ENCODE data around the gene PARP1. TPM values are rescaled to one million over a fixed set of nuclear protein-coding genes. Genes with fewer than 3 reads are reported as not detected.
A peak's percentile ranks its signal among the peaks of the same experiment; 100 is the strongest.
"Not testable (repeated sequence)": the region's sequence is repeated elsewhere in the genome, so short reads cannot be mapped to it uniquely, and the experiment has no call there.

Gene PARP1
- polyA plus RNA-seq, 4 donors: 17.4 to 54.2 (median 35.2) TPM

DNA sequence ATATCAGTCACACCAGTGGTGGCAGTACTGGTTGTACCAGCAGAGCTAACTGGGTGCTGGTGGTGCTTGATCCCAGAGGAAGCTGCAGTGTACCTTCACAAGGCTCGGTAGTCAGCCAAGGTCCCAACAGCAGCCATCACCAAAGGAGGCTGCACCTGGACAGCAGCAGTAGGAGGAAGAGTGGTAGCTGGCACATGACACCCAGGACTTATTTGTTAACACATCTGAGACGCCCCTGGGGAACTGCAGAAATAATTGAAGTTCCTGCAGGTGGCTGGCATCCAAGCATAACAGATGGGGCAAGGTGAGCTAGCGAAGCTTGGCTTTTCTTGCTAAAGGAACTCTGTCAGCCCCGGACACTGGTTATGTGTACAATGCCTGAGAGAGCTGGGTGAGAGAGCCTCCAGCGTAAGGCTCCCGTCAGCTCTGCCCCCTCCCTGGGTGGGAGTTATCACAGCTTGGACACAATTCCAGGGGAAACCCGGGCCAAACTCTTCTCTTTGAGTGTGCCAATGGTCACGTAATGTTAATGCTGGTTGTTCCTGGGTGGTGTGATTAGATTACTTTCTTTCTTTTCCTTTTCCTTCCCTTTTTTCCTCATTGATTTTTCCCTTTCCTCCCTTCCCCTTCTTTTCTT lies 29.1 kb upstream of the PARP1 start:
- FAIRE-seq (no peak), DNase-seq (no peak)
- Histone ChIP-seq H3K4me3 (ENCODE audit: low read depth in 1 of 3, low read length in 3 of 3) (no peak overlapping the region), H3K36me3 (ENCODE audit: control insufficient read depth in 3 of 3, insufficient read depth in 2 of 3, low read depth in 1 of 3, low read length in 3 of 3) (no peaks in the 10 kb centered on the region), H3K27me3 (ENCODE audit: control insufficient read depth in 3 of 3, insufficient read depth in 3 of 3, low read length in 3 of 3) (peaks cover 0 to 7% (median 0%) of the 10 kb centered on the region in 3 donors), H3K27ac (ENCODE audit: low read depth in 1 of 3, low read length in 2 of 3) (no peak overlapping the region), H3K9me3 (ENCODE audit: control insufficient read depth in 2 of 2, insufficient read depth in 1 of 2, low read depth in 1 of 2, low read length in 1 of 2) (no peaks in the 10 kb centered on the region), H3K4me1 (ENCODE audit: control insufficient read depth in 3 of 3, insufficient read depth in 2 of 3, low read depth in 1 of 3, low read length in 2 of 3) (no peaks in the 10 kb centered on the region)
- 21 to 54% (median 39%) methylated on average over 8 of the region's 8 CpGs for WGBS, 3 donors

DNA sequence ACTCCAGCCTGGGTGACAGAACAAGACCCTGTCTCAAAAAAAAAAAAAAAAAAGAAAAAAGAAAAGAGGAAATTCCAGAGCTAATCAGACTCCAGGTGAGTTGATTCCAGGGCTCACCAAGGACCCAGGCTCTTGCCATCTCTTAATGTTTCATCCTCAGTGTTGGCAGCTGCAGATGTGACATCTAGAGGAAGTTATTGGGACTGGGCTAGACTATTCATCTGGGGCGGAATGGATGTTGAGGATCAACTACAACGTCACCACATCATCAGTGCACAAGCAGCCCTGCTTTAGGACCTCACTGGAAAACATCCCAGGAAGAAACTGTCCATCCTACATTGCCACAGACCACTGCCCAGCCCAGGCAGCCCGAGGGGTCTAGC lies 28.6 kb upstream of the PARP1 start:
- H3K4me3 ChIP-seq (ENCODE audit: low read depth in 1 of 3, low read length in 3 of 3): no peak overlapping the region
- H3K9me3 ChIP-seq (ENCODE audit: control insufficient read depth in 2 of 2, insufficient read depth in 1 of 2, low read depth in 1 of 2, low read length in 1 of 2): no peaks in the 10 kb centered on the region
- DNase-seq: no peak
- no peak overlapping the region for H3K27ac ChIP-seq (ENCODE audit: low read depth in 1 of 3, low read length in 2 of 3)
- H3K27me3 ChIP-seq (ENCODE audit: control insufficient read depth in 3 of 3, insufficient read depth in 3 of 3, low read length in 3 of 3): peaks cover 0 to 7% (median 0%) of the 10 kb centered on the region in 3 donors
- H3K36me3 ChIP-seq (ENCODE audit: control insufficient read depth in 3 of 3, insufficient read depth in 2 of 3, low read depth in 1 of 3, low read length in 3 of 3): no peaks in the 10 kb centered on the region
- no peak for FAIRE-seq
- WGBS, 3 donors: 71 to 74% (median 71%) methylated on average over 3 of the region's 3 CpGs
- no peaks in the 10 kb centered on the region for H3K4me1 ChIP-seq (ENCODE audit: control insufficient read depth in 3 of 3, insufficient read depth in 2 of 3, low read depth in 1 of 3, low read length in 2 of 3)

DNA sequence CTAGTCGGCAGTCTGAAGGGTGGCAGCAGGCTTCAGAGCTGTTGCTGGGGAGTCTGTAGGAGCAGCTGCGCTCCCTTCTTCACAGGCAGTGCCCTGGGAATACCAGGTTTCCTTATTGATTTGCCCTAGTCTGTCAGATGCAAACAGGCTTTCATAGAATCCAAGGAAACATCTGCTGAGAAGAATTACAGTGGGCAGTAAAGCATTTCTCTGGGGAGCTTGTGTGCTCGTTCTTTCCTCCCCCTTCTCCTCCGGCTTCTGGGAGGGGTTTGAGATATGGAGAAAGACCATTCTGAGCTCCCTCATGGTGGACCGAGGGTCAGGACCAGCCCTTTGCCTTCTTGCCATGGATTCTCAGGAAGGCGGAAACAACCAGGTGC lies 25.4 kb upstream of the PARP1 start:
- WGBS, 3 donors: 77 to 84% (median 79%) methylated on average over 6 of the region's 6 CpGs

DNA sequence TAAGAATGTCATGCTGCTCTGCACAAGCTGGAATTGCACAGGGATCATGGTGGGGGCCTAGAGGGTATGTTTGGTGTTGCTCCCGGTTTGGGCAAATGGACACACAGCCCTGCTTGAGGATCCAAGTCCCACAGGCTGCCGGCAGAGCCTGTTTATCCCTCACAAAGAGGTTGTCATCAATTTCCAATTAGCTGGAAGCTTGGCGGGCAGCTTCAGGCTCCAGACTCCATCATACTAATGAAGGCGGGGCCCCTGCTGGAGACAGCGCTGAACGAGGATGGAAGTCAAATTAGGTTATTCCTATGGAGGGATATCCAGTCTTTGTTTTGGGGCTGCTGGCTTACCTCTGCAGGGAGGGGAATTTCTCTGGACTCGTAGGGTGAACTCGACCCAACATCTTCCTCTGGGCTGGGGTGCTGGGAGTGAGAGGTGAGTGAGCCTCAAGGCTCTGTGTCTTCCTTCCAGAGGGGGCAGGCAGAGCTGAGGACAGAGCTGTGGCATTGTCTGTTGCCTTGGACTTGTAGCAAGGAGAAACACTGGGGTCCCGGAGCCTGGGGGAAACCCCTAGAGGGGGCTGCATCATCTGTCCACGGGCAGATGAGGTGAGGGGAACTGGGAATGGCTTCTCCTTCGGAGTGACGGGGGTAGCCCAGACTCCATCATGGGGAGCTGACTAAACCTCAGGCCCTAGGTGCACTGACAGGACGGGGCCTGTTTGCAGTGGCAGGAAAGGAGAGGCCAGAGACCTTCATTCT lies 24.9 kb upstream of the PARP1 start:
- no peaks in the 10 kb centered on the region for H3K4me1 ChIP-seq (ENCODE audit: control insufficient read depth in 3 of 3, insufficient read depth in 2 of 3, low read depth in 1 of 3, low read length in 2 of 3)
- no peaks in the 10 kb centered on the region for H3K9me3 ChIP-seq (ENCODE audit: control insufficient read depth in 2 of 2, insufficient read depth in 1 of 2, low read depth in 1 of 2, low read length in 1 of 2)
- no peak overlapping the region for H3K4me3 ChIP-seq (ENCODE audit: low read depth in 1 of 3, low read length in 3 of 3)
- H3K27me3 ChIP-seq (ENCODE audit: control insufficient read depth in 3 of 3, insufficient read depth in 3 of 3, low read length in 3 of 3): peaks cover 0 to 7% (median 2%) of the 10 kb centered on the region in 3 donors
- no peaks in the 10 kb centered on the region for H3K36me3 ChIP-seq (ENCODE audit: control insufficient read depth in 3 of 3, insufficient read depth in 2 of 3, low read depth in 1 of 3, low read length in 3 of 3)
- WGBS, 3 donors: 75 to 87% (median 86%) methylated on average over 13 of the region's 13 CpGs
- no peak for FAIRE-seq
- H3K27ac ChIP-seq (ENCODE audit: low read depth in 1 of 3, low read length in 2 of 3): peak overlapping the region in 1 of 3 donors; percentile 30
- no peak for DNase-seq

More for the DNA sequence above, 25.4 kb upstream of the PARP1 start:
- no peak for FAIRE-seq
- peak overlapping the region in 1 of 3 donors; percentile 30 for H3K27ac ChIP-seq (ENCODE audit: low read depth in 1 of 3, low read length in 2 of 3)
- H3K4me1 ChIP-seq (ENCODE audit: control insufficient read depth in 3 of 3, insufficient read depth in 2 of 3, low read depth in 1 of 3, low read length in 2 of 3): no peaks in the 10 kb centered on the region
- H3K36me3 ChIP-seq (ENCODE audit: control insufficient read depth in 3 of 3, insufficient read depth in 2 of 3, low read depth in 1 of 3, low read length in 3 of 3): no peaks in the 10 kb centered on the region
- no peak overlapping the region for H3K4me3 ChIP-seq (ENCODE audit: low read depth in 1 of 3, low read length in 3 of 3)
- peaks cover 0 to 7% (median 2%) of the 10 kb centered on the region in 3 donors for H3K27me3 ChIP-seq (ENCODE audit: control insufficient read depth in 3 of 3, insufficient read depth in 3 of 3, low read length in 3 of 3)
- DNase-seq: no peak
- no peaks in the 10 kb centered on the region for H3K9me3 ChIP-seq (ENCODE audit: control insufficient read depth in 2 of 2, insufficient read depth in 1 of 2, low read depth in 1 of 2, low read length in 1 of 2)

DNA sequence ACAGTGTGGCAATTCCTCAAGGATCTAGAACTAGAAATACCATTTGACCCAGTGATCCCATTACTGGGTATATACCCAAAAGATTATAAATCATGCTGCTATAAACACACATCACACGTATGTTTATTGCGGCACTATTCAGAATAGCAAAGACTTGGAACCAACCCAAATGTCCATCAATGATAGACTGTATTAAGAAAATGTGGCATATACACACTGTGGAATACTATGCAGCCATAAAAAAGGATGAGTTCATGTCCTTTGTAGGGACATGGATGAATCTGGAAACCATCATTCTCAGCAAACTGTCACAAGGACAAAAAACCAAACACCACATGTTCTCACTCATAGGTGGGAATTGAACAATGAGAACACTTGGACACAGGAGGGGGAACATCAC lies 24.0 kb upstream of the PARP1 start:
- H3K36me3 ChIP-seq (ENCODE audit: control insufficient read depth in 3 of 3, insufficient read depth in 2 of 3, low read depth in 1 of 3, low read length in 3 of 3); H3K27me3 ChIP-seq (ENCODE audit: control insufficient read depth in 3 of 3, insufficient read depth in 3 of 3, low read length in 3 of 3); H3K4me3 ChIP-seq (ENCODE audit: low read depth in 1 of 3, low read length in 3 of 3); H3K4me1 ChIP-seq (ENCODE audit: control insufficient read depth in 3 of 3, insufficient read depth in 2 of 3, low read depth in 1 of 3, low read length in 2 of 3); H3K27ac ChIP-seq (ENCODE audit: low read depth in 1 of 3, low read length in 2 of 3); DNase-seq; FAIRE-seq; H3K9me3 ChIP-seq (ENCODE audit: control insufficient read depth in 2 of 2, insufficient read depth in 1 of 2, low read depth in 1 of 2, low read length in 1 of 2): not testable (repeated sequence)
- 77 to 81% (median 79%) methylated on average over 2 of the region's 2 CpGs for WGBS, 3 donors

DNA sequence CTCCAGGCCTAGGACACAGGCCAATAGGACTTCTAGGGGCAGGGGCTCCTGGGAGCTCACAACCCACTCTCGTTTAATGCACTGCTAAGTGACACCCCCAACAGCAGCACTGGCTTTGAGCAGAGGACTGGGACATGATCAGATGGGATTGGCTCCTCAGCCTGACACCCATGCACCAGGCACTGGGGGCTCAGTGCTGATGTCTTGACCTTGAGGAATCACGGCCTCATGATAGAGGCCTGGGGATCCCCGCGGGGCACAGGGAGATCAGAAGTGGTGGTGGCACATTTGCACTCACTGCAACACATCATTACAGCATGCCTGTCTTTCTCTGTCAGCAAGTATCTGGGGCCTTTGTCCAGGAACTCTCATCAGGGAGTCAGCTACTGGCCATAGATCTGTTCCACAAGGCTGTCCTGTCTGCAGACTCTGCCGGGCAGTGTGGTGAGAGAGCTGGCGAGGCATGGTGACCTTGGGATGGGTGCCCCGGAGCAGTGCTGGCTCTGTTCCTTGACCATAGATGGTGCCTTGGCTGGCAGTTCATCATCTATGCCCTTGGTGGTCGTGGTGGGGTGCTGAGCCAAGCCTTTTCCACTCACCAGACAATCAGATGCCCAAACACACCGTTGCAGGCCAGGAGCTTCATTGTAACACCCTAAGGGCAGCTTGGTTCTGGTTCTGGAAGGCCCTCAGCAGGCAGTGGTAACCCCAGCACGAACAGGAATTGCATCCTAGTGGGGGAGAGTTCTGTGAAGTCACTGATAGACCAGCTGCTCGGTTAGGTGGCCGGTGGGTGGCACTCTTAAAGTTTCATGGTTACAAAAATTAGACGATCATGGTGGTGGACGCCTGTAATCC lies 22.2 kb upstream of the PARP1 start:
- Histone ChIP-seq H3K4me1 (ENCODE audit: control insufficient read depth in 3 of 3, insufficient read depth in 2 of 3, low read depth in 1 of 3, low read length in 2 of 3) (no peaks in the 10 kb centered on the region), H3K4me3 (ENCODE audit: low read depth in 1 of 3, low read length in 3 of 3) (no peak overlapping the region), H3K36me3 (ENCODE audit: control insufficient read depth in 3 of 3, insufficient read depth in 2 of 3, low read depth in 1 of 3, low read length in 3 of 3) (no peaks in the 10 kb centered on the region), H3K27me3 (ENCODE audit: control insufficient read depth in 3 of 3, insufficient read depth in 3 of 3, low read length in 3 of 3) (peaks cover 0 to 2% (median 0%) of the 10 kb centered on the region in 3 donors), H3K9me3 (ENCODE audit: control insufficient read depth in 2 of 2, insufficient read depth in 1 of 2, low read depth in 1 of 2, low read length in 1 of 2) (no peaks in the 10 kb centered on the region), H3K27ac (ENCODE audit: low read depth in 1 of 3, low read length in 2 of 3) (no peak overlapping the region)
- 84 to 90% (median 89%) methylated on average over 14 of the region's 14 CpGs for WGBS, 3 donors
- no peak for DNase-seq
- no peak for FAIRE-seq

DNA sequence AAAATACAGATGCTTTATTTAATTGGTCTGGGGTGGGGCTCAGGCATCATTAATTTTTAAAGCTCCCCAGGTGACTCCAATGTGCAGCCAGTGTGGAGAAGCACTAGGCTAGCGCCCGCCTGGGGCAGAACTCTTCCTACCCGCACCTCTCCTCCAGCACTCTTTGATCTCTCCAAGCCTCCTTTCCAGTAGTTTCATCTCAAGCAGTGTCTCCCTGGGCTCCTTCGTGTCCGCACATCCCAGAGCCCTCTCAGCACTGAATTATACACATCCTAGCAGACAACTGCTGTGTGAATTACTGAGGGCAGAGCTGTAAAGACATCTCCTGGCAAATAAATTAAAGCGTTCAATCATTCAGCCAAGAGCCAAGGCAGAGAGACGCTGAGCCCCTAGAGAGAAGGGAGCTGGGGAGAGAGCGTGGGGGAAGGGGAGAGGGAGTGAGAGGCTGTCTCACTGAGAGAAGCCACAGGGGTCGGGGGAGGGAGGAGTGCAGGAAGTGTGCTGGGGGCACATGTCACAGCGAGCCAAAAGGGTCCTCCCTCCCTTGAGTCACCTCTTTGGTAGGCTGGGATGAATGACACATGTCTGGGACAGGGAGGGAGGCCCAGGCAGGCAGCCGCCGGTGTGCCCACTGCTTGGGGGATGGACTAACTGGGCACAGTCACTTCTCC lies 21.0 kb upstream of the PARP1 start:
- no peak for FAIRE-seq
- WGBS, 3 donors: 60 to 79% (median 66%) methylated on average over 12 of the region's 12 CpGs

DNA sequence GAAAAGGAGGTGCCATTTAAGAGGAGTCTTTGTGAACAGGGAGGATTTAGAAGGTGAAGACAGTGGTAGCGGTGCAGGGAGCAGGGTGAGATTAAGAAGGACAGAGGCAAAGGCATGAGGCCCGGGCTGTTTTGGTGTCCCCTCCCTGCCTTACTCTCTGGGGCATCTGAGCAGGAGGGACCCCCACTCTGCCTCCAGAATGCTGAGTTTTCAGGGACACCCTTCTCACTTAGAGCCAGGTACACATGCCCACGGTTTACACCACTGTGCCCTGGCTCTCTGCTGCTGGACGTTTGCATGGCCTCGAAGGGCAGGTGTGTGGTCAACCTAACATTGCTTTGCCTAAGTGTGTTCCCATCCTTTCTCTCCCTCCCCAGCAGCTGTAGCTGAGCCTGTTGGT lies 20.5 kb upstream of the PARP1 start:
- no peak for FAIRE-seq

More for the DNA sequence above, 21.0 kb upstream of the PARP1 start:
- no peaks in the 10 kb centered on the region for H3K4me1 ChIP-seq (ENCODE audit: control insufficient read depth in 3 of 3, insufficient read depth in 2 of 3, low read depth in 1 of 3, low read length in 2 of 3)
- no peaks in the 10 kb centered on the region for H3K9me3 ChIP-seq (ENCODE audit: control insufficient read depth in 2 of 2, insufficient read depth in 1 of 2, low read depth in 1 of 2, low read length in 1 of 2)
- no peaks in the 10 kb centered on the region for H3K36me3 ChIP-seq (ENCODE audit: control insufficient read depth in 3 of 3, insufficient read depth in 2 of 3, low read depth in 1 of 3, low read length in 3 of 3)
- DNase-seq: no peak
- no peak overlapping the region for H3K4me3 ChIP-seq (ENCODE audit: low read depth in 1 of 3, low read length in 3 of 3)
- H3K27ac ChIP-seq (ENCODE audit: low read depth in 1 of 3, low read length in 2 of 3): no peak overlapping the region
- peaks cover 0 to 2% (median 0%) of the 10 kb centered on the region in 3 donors for H3K27me3 ChIP-seq (ENCODE audit: control insufficient read depth in 3 of 3, insufficient read depth in 3 of 3, low read length in 3 of 3)

More for the DNA sequence above, 20.5 kb upstream of the PARP1 start:
- 66 to 76% (median 74%) methylated on average over 5 of the region's 5 CpGs for WGBS, 3 donors
- H3K9me3 ChIP-seq (ENCODE audit: control insufficient read depth in 2 of 2, insufficient read depth in 1 of 2, low read depth in 1 of 2, low read length in 1 of 2): no peaks in the 10 kb centered on the region
- no peak overlapping the region for H3K4me3 ChIP-seq (ENCODE audit: low read depth in 1 of 3, low read length in 3 of 3)
- no peak for DNase-seq
- H3K27ac ChIP-seq (ENCODE audit: low read depth in 1 of 3, low read length in 2 of 3): no peak overlapping the region
- H3K4me1 ChIP-seq (ENCODE audit: control insufficient read depth in 3 of 3, insufficient read depth in 2 of 3, low read depth in 1 of 3, low read length in 2 of 3): no peaks in the 10 kb centered on the region
- peaks cover 0 to 2% (median 0%) of the 10 kb centered on the region in 3 donors for H3K27me3 ChIP-seq (ENCODE audit: control insufficient read depth in 3 of 3, insufficient read depth in 3 of 3, low read length in 3 of 3)
- H3K36me3 ChIP-seq (ENCODE audit: control insufficient read depth in 3 of 3, insufficient read depth in 2 of 3, low read depth in 1 of 3, low read length in 3 of 3): no peaks in the 10 kb centered on the region

Data from small intestine (tissue), 7 donors.